ENCODE data around the gene NOSIP.
A peak's percentile ranks its signal among the peaks of the same experiment; 100 is the strongest.

Gene NOSIP

DNA sequence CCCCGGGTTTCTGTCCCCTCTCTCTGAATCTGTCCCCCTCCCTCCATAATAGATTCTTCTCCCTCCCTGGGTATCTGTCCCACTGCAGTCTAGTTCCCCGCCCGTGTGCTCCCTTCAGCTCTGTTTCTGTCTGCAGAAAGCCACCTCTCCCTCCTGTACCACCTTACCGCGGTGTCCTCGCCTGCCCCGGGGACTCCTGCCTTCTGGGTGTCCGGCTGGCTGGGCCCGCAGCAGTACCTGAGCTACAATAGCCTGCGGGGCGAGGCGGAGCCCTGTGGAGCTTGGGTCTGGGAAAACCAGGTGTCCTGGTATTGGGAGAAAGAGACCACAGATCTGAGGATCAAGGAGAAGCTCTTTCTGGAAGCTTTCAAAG, 66.6 kb downstream of the NOSIP start:
- H3K9me3 ChIP-seq (ENCODE audit: insufficient read depth, low read depth, low read length), result no peaks in the 10 kb centered on the region
- H3K4me1 ChIP-seq (ENCODE audit: insufficient read depth, low read length), result peaks cover 8% of the 10 kb centered on the region; the same call in 1 of the 2 replicates
- H3K27ac ChIP-seq (ENCODE audit: low read length), result no peak overlapping the region
- H3K27me3 ChIP-seq (ENCODE audit: insufficient read depth, low read length), result no peaks in the 10 kb centered on the region
- peak overlapping the region; percentile 61; the same call in 1 of the 2 replicates for H3K9ac ChIP-seq (ENCODE audit: low read depth, low read length)
- H3K36me3 ChIP-seq (ENCODE audit: insufficient read depth, low read depth, low read length), result peaks cover 10% of the 10 kb centered on the region
- peak overlapping the region; percentile 76 for H3K4me3 ChIP-seq (ENCODE audit: low read length)

DNA sequence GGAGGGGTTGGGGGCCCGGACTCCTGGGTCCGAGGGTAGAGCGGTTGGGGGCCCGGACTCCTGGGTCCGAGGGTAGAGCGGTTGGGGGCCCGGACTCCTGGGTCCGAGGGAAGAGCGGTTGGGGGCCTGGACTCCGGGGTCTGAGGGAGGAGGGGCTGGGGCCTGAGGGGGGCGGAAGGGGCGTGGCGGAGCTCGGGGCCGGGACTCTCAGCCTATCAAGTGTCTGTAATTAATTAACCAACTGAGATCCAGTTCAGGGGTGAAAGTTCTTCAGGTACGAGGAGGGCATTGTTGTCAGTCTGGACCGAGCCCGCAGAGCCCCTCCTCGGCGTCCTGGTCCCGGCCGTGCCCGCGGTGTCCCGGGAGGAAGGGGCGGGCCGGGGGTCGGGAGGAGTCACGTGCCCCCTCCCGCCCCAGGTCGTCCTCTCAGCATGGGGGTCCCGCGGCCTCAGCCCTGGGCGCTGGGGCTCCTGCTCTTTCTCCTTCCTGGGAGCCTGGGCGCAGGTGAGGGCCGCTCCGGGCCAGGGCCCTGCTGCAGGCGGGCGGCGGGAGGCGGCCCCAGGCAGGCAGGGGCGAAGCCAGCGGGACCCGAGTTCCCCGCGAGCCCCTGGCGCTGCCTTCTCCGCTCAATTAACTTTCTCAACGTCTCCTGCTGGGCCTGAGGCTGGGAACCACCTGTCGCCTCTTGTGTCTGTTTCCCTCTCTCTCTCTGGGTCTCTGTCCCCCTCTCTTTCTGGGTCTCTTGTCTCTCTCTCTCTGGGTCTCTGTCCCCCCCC, 67.2 kb downstream of the NOSIP start:
- Histone ChIP-seq H3K9me3 (ENCODE audit: insufficient read depth, low read depth, low read length) (no peaks in the 10 kb centered on the region), H3K27ac (ENCODE audit: low read length) (peak overlapping the region; percentile 78), H3K4me3 (ENCODE audit: low read length) (peak overlapping the region; percentile 76), H3K36me3 (ENCODE audit: insufficient read depth, low read depth, low read length) (peaks cover 10% of the 10 kb centered on the region), H3K4me1 (ENCODE audit: insufficient read depth, low read length) (peaks cover 8% of the 10 kb centered on the region; the same call in 1 of the 2 replicates), H3K9ac (ENCODE audit: low read depth, low read length) (peak overlapping the region; percentile 78), H3K27me3 (ENCODE audit: insufficient read depth, low read length) (no peaks in the 10 kb centered on the region)

DNA sequence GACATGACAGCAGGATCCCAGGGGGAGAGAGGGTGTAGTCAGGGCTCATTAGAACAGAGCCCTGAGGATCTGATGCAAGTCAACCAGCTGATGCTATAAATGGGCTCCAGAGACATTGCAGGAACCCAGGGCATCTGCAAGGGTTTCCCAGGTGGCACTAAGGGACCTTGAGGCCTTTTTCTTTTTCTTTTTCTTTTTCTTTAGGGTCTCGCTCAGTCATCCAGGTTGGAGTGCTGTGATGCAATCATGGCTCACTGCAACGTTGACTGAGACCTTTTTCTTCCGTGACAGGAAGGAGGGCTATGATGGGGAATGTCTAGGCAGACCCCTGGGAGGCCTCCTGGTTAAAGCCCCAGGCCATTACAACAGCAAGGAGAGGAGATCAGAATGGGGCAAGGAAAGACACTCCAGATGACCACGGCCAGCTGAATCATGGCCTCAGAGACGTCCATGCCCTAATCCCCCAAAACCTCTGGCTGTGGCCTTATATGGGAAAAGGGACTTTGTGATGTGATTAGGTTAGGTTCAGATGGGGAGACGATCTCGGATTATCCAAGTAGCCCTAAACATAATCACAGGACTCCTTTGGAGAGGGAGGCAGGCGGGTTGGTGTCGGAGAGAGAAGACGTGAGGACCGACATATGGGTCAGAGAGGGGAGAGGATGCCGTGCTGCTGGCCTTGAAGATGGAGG, 72.4 kb downstream of the NOSIP start:
- Histone ChIP-seq H3K9ac (ENCODE audit: low read depth, low read length) (no peak overlapping the region), H3K27ac (ENCODE audit: low read length) (no peak overlapping the region), H3K4me3 (ENCODE audit: low read length) (no peak overlapping the region), H3K9me3 (ENCODE audit: insufficient read depth, low read depth, low read length) (no peaks in the 10 kb centered on the region), H3K36me3 (ENCODE audit: insufficient read depth, low read depth, low read length) (no peaks in the 10 kb centered on the region), H3K4me1 (ENCODE audit: insufficient read depth, low read length) (peaks cover 4% of the 10 kb centered on the region; the same call in 1 of the 2 replicates), H3K27me3 (ENCODE audit: insufficient read depth, low read length) (no peaks in the 10 kb centered on the region)

DNA sequence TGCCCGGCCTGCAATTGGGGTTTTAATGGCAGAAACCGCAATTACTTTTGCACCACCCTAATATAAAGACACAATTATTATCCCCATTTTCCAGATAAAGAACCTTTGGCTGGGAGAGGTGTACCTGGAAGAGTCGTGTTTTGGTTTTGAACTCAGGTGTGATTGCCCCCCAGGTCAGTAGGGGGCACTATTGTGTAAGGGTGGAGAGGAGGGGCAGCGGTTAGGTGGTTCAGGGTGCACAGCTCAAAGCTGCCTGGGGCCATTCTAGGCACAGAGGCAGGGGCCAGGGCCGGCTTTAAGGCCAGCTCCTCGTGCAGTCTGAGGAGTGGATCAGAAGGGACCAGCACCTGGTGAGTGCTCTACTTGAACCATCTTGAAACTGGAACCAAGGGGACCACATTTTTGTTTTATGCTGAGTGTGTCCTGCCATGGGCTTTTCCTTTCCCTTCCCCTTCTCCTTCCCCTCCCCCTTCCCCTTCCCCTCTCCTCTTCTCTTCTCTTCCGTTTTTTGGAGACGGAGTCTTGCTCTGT, 73.7 kb downstream of the NOSIP start:
- H3K27ac ChIP-seq (ENCODE audit: low read length), result no peak overlapping the region
- no peaks in the 10 kb centered on the region for H3K9me3 ChIP-seq (ENCODE audit: insufficient read depth, low read depth, low read length)
- H3K4me1 ChIP-seq (ENCODE audit: insufficient read depth, low read length), result no peaks in the 10 kb centered on the region; the same call in 1 of the 2 replicates
- no peaks in the 10 kb centered on the region for H3K27me3 ChIP-seq (ENCODE audit: insufficient read depth, low read length)
- H3K36me3 ChIP-seq (ENCODE audit: insufficient read depth, low read depth, low read length), result no peaks in the 10 kb centered on the region
- no peak overlapping the region for H3K4me3 ChIP-seq (ENCODE audit: low read length)
- no peak overlapping the region for H3K9ac ChIP-seq (ENCODE audit: low read depth, low read length)
